Dendritic cell treated with granulocyte-macrophage colony-stimulating factor and Interleukin-4, amounts not matched to agents 40 ng/mL and 50 ng/mL, for 4 days (primary cell): ENCODE measurements around the gene GLS.

Experiments used
- H3K27ac Mint-ChIP-seq: one replicate; pipeline ENCODE4 v1.8.0; 2022; ENCODE audit warnings: mild to moderate bottlenecking, mixed read lengths
- H3K27me3 Mint-ChIP-seq: one replicate; pipeline ENCODE4 v1.8.0; 2022; ENCODE audit warnings: mild to moderate bottlenecking, mixed read lengths
- H3K36me3 Mint-ChIP-seq: one replicate; pipeline ENCODE4 v1.8.0; 2022; ENCODE audit warnings: low read depth, mixed read lengths
- H3K4me1 Mint-ChIP-seq: one replicate; pipeline ENCODE4 v1.8.0; 2022; ENCODE audit warnings: low read depth, mixed read lengths
- H3K4me3 Mint-ChIP-seq: one replicate; pipeline ENCODE4 v1.8.0; 2022; ENCODE audit warnings: mild to moderate bottlenecking, moderate library complexity, mixed read lengths
- H3K9me3 Mint-ChIP-seq: one replicate; pipeline ENCODE4 v1.8.0; 2022; ENCODE audit warnings: mixed read lengths
- intact Hi-C: fragments of 100-400 bp; cut with micrococcal nuclease; formaldehyde crosslinking; loops from one replicate; pipeline ENCODE4 v1.15.0; 2022

GLS gene

GRCh38 chr2:190965580-190966222 lies 85.1 kb downstream of the GLS start:
- no peak overlapping the region for H3K27ac Mint-ChIP-seq
- H3K9me3 Mint-ChIP-seq: no peaks in the 10 kb centered on the region
- peaks cover 83% of the 10 kb centered on the region for H3K36me3 Mint-ChIP-seq
- no peak overlapping the region for H3K4me3 Mint-ChIP-seq
- no peaks in the 10 kb centered on the region for H3K27me3 Mint-ChIP-seq
- peaks cover 16% of the 10 kb centered on the region for H3K4me1 Mint-ChIP-seq
- intact Hi-C loops: no loop called here

- peaks cover 21% of the 10 kb centered on the region for H3K4me1 Mint-ChIP-seq
- H3K4me3 Mint-ChIP-seq: no peak overlapping the region
- H3K27ac Mint-ChIP-seq: no peak overlapping the region
- H3K9me3 Mint-ChIP-seq: no peaks in the 10 kb centered on the region
- H3K27me3 Mint-ChIP-seq: no peaks in the 10 kb centered on the region
- H3K36me3 Mint-ChIP-seq: peaks cover 83% of the 10 kb centered on the region
- intact Hi-C loops: no loop called here
Measured at GRCh38 chr2:190968522-190968921, 87.9 kb downstream of the GLS start.

- H3K27me3 Mint-ChIP-seq: no peaks in the 10 kb centered on the region
- intact Hi-C loops: loop anchor here (10.0 kb wide), 1 partner anchor 45 kb away; no protein-coding TSS in a partner anchor
- H3K4me3 Mint-ChIP-seq: no peak overlapping the region
- no peaks in the 10 kb centered on the region for H3K9me3 Mint-ChIP-seq
- H3K36me3 Mint-ChIP-seq: peaks cover 83% of the 10 kb centered on the region
- peak overlapping the region; percentile 78 for H3K27ac Mint-ChIP-seq
- peaks cover 37% of the 10 kb centered on the region for H3K4me1 Mint-ChIP-seq
Measured at GRCh38 chr2:190970160-190970559, 89.5 kb downstream of the GLS start.

- Mint-ChIP-seq H3K4me1 (peaks cover 37% of the 10 kb centered on the region), H3K36me3 (peaks cover 89% of the 10 kb centered on the region), H3K27ac (peak overlapping the region; percentile 78), H3K27me3 (no peaks in the 10 kb centered on the region), H3K4me3 (no peak overlapping the region), H3K9me3 (no peaks in the 10 kb centered on the region)
- intact Hi-C loops: loop anchor here (10.0 kb wide), 1 partner anchor 46 kb away; no protein-coding TSS in a partner anchor
Measured at GRCh38 chr2:190970873-190971506, 90.4 kb downstream of the GLS start.

- intact Hi-C loops: loop anchor here (10.0 kb wide), 1 partner anchor 47 kb away; no protein-coding TSS in a partner anchor
- H3K27ac Mint-ChIP-seq: peak overlapping the region; percentile 78
- H3K9me3 Mint-ChIP-seq: no peaks in the 10 kb centered on the region
- no peaks in the 10 kb centered on the region for H3K27me3 Mint-ChIP-seq
- no peak overlapping the region for H3K4me3 Mint-ChIP-seq
- peaks cover 94% of the 10 kb centered on the region for H3K36me3 Mint-ChIP-seq
- H3K4me1 Mint-ChIP-seq: peaks cover 37% of the 10 kb centered on the region
Measured at GRCh38 chr2:190972213-190972612, 91.6 kb downstream of the GLS start.

GRCh38 chr2:190972846-190973245 lies 92.2 kb downstream of the GLS start:
- H3K27ac Mint-ChIP-seq: peak overlapping the region; percentile 90
- intact Hi-C loops: loop anchor here (10.0 kb wide), 1 partner anchor 48 kb away; no protein-coding TSS in a partner anchor
- peaks cover 97% of the 10 kb centered on the region for H3K36me3 Mint-ChIP-seq
- H3K9me3 Mint-ChIP-seq: no peaks in the 10 kb centered on the region
- no peak overlapping the region for H3K4me3 Mint-ChIP-seq
- H3K27me3 Mint-ChIP-seq: no peaks in the 10 kb centered on the region
- peaks cover 42% of the 10 kb centered on the region for H3K4me1 Mint-ChIP-seq

- Mint-ChIP-seq H3K27me3 (no peaks in the 10 kb centered on the region), H3K4me3 (no peak overlapping the region), H3K36me3 (peaks cover 97% of the 10 kb centered on the region), H3K4me1 (peaks cover 44% of the 10 kb centered on the region), H3K27ac (peak overlapping the region; percentile 90), H3K9me3 (no peaks in the 10 kb centered on the region)
- intact Hi-C loops: loop anchor here (10.0 kb wide), 1 partner anchor 48 kb away; no protein-coding TSS in a partner anchor
Measured at GRCh38 chr2:190973262-190973661, 92.6 kb downstream of the GLS start.

GRCh38 chr2:190973726-190974628 lies 93.4 kb downstream of the GLS start:
- peaks cover 100% of the 10 kb centered on the region for H3K36me3 Mint-ChIP-seq

GRCh38 chr2:190974629-190975361 lies 94.2 kb downstream of the GLS start:
- peaks cover 100% of the 10 kb centered on the region for H3K36me3 Mint-ChIP-seq
- intact Hi-C loops: loop anchor here (10.0 kb wide), 1 partner anchor 50 kb away; no protein-coding TSS in a partner anchor
- peak overlapping the region; percentile 90 for H3K27ac Mint-ChIP-seq
- no peak overlapping the region for H3K4me3 Mint-ChIP-seq
- no peaks in the 10 kb centered on the region for H3K27me3 Mint-ChIP-seq
- H3K9me3 Mint-ChIP-seq: no peaks in the 10 kb centered on the region
- H3K4me1 Mint-ChIP-seq: peaks cover 47% of the 10 kb centered on the region

More at GRCh38 chr2:190973726-190974628, 93.4 kb downstream of the GLS start:
- peak overlapping the region; percentile 5 for H3K4me3 Mint-ChIP-seq
- intact Hi-C loops: loop anchor here (10.0 kb wide), 1 partner anchor 49 kb away; no protein-coding TSS in a partner anchor
- H3K9me3 Mint-ChIP-seq: no peaks in the 10 kb centered on the region
- H3K27me3 Mint-ChIP-seq: no peaks in the 10 kb centered on the region
- H3K27ac Mint-ChIP-seq: peak overlapping the region; percentile 90
- peaks cover 44% of the 10 kb centered on the region for H3K4me1 Mint-ChIP-seq

GRCh38 chr2:190976521-190976920 lies 95.9 kb downstream of the GLS start:
- Mint-ChIP-seq H3K9me3 (no peaks in the 10 kb centered on the region), H3K27me3 (no peaks in the 10 kb centered on the region), H3K4me3 (no peak overlapping the region), H3K27ac (no peak overlapping the region), H3K4me1 (peaks cover 46% of the 10 kb centered on the region), H3K36me3 (peaks cover 100% of the 10 kb centered on the region)
- intact Hi-C loops: loop anchor here (10.0 kb wide), 1 partner anchor 52 kb away; no protein-coding TSS in a partner anchor

GRCh38 chr2:190977505-190977904 lies 96.9 kb downstream of the GLS start:
- Mint-ChIP-seq H3K27me3 (no peaks in the 10 kb centered on the region), H3K4me3 (no peak overlapping the region), H3K27ac (peak overlapping the region; percentile 73), H3K4me1 (peaks cover 43% of the 10 kb centered on the region), H3K9me3 (no peaks in the 10 kb centered on the region), H3K36me3 (peaks cover 100% of the 10 kb centered on the region)
- intact Hi-C loops: loop anchor here (10.0 kb wide), 1 partner anchor 53 kb away; no protein-coding TSS in a partner anchor

- no peaks in the 10 kb centered on the region for H3K27me3 Mint-ChIP-seq
- no peak overlapping the region for H3K4me3 Mint-ChIP-seq
- peaks cover 41% of the 10 kb centered on the region for H3K4me1 Mint-ChIP-seq
- H3K9me3 Mint-ChIP-seq: no peaks in the 10 kb centered on the region
- intact Hi-C loops: loop anchor here (10.0 kb wide), 1 partner anchor 54 kb away; no protein-coding TSS in a partner anchor
- H3K36me3 Mint-ChIP-seq: peaks cover 100% of the 10 kb centered on the region
- peak overlapping the region; percentile 73 for H3K27ac Mint-ChIP-seq
Measured at GRCh38 chr2:190978389-190979053, 97.9 kb downstream of the GLS start.
